Activated CD4-positive, alpha-beta T cell treated with anti-CD3 and anti-CD28 coated beads, Interleukin-2, amount 50 U/mL, for 4 hours (primary cell): ENCODE data around the gene ANKRD12.

ENCODE experiments used
- DNase-seq, 2 experiments: peaks; one replicate each; pipeline ENCODE4 v3.0.0-alpha.2; 2020

Gene ANKRD12

DNA sequence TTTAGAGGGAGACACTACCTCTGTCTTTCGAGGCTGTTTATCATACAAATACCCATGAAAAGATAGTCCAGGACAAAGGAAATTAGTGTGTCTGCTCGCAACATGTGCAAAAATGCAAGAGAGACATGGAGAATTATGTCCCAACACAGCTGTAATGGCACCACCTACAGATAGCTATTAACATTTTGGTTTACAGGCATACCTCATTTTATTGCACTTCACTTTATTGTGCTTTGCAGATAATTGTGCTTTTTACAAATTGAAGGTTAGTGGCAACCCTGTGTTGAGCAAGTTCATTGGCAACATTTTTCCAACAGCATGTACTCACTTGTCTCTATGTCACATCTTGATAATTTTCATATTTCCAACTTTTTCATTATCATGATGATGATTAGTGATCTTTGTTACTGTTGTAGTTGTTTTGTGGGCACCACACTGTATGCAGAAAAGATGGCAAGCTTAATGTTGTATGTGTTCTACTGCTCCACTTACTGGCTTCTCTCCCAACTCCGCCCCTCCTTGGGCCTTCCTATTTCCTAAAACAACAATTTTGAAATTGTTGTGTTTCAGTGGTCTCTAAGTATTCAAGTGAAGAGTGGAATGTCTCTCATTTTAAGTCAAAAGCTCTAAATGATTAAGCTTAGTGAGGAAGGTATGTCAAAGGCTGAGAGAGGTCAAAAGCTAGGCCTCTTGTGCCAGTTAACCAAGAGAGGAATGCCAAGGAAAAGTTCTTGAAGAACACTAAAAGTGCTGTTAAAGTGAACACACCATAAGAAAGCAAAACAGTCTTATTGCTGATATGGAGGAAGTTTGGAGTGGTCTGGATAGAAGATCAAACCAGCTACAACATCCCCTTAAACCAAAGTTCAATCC is 52.0 kb downstream of the ANKRD12 start:
- DNase-seq, result no peak

DNA sequence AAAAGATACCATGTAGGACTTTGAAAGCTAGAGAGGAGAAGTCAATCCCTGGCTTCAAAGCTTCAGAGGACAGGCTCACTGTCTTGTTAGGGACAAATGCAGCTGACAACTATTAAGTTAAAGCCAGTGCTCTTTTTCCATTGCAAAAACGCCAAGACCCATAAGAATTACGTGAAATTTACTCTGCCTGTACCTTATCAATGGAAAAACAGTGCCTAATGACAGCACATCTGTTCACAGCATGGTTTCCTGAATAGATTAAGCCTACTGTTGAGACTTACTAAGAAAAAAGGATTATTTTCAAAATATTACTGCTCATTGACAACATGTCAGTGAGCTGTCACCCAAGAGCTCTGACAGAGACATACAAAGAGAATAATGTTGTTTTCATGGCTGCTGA is 52.9 kb downstream of the ANKRD12 start:
- no peak for DNase-seq

DNA sequence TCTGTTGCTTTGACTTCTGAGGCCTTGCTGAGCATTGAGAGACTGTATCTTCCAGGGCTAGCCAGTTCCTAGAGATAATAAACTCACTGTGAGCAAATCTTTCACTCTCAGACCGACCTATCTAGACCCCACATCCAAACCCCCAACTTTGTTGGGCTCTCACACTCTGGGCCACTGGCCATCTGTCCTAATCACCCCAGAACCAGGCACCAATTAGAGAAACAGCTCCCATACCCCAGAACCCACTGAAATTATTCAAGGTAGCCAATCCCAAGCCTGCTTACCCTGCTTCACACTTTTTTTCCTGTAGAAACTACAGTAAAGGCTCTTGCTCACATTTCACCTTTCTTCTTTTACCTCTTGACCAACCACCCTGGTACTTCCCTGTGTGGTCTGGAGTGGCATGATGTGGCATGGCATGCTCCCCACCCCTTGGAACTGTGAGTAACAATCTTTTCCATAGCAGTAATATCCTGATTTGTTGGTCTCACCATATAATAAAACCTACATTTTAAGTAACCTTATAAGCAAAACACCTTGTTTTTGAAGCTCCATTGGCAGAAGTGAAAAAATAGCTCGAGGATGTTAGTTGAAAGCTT is 55.2 kb downstream of the ANKRD12 start:
- no peak for DNase-seq

DNA sequence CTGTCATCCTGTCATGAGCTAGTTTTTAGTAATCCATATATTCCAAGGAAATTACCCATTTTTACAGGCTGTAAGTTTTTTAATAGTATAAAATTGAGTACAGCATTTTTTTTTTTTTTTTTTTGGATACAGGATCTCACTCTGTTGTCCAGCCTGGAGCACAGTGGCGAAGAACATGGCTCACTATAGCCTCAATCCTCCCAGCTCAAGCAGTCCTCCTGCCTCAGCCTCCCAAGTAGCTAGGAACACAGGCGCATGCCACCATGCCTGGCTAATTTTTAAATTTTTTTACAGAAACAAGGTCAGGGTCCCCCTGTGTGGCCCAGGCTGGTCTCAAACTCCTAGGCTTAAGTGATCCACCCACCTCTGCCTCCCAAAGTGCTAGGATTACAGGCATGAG is 56.5 kb downstream of the ANKRD12 start:
- no peak for DNase-seq

DNA sequence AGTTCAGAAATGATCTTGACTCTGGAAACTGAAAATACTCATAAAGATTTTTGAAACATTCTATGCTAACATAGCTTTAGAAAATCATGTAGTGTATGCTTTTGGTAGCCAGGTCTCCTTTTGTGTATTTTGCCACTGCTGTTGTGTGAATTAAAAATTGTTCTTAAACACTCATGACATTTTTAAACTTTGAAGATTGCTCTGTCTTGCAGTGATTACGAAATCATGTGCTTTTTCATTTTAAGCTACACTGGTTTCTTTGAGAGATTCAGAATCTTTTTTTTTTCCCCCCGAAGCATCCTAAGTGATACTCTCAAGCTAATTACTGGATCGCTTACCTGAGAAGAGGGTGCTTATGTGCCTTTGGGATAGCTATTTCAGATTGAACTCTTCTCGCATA is 60.0 kb downstream of the ANKRD12 start:
- no peak for DNase-seq

DNA sequence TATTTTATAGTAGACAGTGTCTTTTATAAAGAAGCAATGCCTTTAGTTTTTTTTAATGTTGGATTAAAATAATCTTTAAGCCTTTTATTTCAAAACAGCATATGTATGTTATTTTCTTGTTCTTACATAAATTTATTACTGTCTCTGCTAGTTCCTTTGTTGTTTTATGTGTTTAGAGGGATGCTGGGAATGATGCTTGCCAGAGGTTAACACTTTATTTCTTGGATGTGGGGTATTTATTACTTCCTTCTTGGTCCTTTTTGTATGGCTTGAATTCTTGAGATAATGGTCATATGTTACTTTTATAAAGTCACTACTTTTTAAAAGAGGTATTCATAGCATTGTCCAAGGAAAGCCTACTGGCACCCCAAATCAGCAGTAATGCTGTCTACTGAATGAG is 63.1 kb downstream of the ANKRD12 start:
- no peak for DNase-seq

DNA sequence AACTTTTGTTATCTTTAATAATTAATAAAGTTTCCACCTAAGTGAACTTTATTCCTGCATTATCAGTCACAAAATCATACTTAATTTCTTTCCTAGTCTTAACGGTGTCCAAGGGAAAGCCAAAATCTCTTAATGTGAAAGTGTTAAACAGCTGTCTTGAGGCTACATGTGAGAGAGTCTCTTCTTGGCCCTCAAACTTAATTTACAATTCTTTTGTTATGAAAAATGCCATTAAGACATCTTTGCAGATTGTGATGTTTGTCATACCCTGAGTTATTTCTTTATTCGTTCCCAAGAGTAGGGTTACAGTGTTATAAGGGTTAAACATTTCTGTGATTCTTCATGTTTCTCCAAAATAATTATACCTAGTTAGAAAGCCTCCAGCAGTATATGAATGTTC is 64.6 kb downstream of the ANKRD12 start:
- DNase-seq, result no peak

DNA sequence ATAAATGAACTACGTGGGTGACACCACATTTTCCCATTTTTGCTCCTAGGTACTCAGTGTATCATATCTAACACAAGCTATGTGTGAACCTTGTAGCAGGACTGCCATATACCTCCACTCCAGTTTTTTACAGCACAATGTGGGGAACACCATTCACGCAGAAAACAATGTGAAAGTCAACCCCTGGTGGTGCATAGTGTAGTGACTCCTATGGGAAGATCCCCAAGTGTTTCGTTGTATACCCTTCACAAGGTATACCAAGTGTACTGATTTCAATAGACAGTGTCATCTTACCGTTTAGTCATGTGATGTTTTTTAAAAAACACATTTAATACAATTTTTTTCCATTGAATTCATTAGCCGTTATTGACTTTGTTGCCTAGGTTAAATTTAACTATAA is 68.1 kb downstream of the ANKRD12 start:
- no peak for DNase-seq

DNA sequence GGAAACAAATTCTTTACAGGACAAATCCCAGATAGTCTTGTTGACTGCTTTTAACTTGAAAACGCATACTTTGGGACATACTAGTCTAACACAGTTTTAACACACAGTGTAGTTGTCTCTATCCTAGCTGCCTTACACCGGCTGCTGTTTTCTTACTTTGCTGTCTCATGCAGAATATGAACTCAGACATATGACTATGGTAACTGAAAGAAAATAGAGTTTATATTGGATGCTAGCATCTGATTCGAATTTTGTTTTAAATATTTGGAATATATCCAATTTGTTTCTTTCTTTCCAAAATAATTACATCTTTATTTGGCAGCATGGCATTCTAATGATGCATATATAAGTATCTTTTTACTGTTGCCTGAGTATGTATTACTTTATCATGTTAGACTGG is 69.8 kb downstream of the ANKRD12 start:
- DNase-seq, result no peak

DNA sequence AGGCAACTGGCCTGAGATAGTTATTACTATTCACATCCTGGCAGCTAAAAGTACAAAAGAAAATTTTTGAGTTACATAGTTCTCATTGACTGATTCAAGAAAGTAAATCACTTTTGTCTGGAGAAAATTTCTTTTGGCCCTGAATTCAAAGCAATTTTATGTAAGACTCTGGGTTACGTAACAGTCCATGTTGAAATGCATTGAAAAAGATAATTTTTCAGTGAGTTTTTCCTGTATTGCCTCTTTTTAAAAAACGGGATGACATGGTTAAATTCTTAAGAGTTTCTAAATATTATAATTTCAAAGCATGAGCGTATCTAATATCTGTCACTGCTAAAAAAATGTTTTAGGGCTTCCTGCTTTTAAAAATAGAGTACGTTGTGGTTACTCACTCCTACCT is 72.7 kb downstream of the ANKRD12 start:
- no peak for DNase-seq

DNA sequence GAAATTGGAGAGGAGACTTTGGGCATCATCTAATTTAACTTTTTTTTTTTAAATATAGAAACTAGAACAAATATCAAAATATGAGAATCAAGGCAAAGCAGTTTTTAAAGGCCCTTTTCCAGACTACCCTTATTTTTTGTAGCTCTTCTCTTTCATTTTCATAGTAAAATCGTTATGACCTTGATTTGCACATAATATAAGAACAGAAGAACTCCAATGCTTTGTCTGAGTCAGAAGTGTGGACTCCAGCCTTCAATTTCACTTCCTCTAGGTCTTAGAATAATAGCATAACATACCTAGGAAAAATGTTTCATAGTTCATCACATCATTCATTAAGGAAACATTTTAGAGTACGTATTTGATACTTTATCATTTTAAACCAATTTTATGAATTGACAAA is 74.4 kb downstream of the ANKRD12 start:
- DNase-seq, result no peak

DNA sequence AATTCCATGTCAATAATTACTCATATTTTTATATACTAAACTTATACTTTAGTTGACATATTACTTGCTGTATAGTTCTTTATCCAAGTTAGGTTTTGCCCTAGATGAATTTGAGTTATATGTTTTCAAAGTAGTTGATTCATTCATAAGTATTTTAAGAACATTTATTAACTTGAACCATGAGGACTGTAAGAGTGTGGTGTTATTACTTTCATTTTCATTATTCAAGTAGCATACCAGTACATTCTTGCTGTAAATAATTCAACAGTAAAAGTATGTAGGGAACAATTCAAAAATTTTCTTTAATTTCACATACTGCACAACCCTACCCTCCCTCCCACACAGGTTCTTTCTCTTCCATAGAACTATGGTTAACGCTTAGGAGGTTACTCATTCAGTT is 75.4 kb downstream of the ANKRD12 start:
- no peak for DNase-seq

DNA sequence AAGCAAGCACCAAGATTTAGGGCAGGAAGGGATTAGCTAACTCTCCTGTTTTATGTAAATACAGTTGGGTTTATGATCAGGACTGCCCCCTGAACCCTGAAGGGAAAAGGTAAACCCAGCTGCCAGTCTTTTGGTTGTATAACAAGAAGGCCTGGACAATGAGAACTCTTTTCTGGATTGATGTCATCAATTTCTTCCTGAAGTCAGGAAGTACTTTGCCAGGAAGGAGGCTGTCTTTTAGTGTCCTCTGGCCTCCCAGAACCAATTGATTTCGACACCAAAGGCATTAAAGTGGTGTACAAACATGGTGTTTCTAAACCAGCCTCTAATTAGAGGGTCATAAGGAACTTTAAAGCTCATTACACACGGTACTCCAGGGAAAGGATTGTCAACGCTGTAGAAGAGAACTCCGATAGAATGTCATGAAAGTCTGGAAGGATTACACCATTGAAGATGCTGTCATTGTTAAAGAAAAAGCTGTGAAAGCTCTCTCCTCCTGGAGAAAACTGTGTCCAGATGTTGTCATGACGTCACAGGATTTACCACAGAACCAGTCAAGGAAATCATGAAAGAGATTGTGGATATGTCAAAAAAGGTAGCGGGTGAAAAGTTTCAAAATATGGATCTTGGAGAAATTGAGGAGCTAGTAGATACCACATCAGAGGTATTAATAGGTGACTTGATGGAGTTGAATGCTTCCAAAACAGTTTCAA is 78.8 kb downstream of the ANKRD12 start:
- no peak for DNase-seq

DNA sequence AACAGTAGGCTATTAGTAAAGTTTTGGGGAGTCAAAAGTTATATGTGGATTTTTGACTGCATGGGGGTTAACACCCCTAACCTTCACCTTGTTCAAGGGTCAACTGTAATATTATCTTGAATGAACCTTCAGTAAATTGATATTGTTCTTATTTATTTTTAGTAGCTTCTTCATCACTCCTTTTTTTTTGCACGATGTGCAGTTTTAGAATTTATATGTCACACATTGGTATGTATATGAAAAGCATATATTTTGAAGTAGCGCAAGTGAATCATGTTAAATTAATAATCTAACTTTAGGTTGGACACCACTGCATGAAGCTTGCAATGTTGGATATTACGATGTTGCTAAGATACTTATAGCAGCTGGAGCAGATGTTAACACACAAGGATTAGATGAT is 79.9 kb downstream of the ANKRD12 start:
- no peak for DNase-seq

DNA sequence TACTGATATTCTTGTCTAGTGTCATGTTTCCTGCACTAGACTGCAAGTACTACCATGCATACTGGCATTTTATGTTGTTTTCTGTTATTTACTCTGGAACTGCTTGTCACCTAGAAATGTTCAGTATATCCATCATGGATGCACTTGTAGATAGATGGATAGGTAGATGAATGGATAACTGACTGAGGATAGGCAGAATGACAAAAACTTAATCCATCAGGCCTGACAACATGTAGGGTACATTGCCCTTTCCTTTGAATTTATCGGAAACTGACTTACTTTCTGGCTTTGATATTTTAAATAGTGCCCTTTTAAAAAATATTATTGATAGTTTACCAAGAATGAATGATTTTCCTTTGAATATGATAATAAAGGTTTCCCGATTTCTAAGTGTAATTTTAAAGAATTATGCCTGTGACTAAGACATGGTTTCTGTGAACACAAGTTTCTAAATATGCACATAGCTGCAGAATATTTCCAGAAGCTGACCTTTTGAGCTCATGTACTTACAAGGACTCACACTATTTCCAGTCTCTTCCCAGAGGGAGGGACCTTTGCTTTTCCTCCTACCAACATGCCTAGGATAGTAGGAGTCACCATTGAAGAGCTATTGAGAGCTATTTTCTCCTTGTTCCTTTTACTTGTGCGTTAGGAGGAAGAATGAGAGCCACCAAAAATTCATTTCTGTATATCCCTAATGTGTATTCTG is 81.3 kb downstream of the ANKRD12 start:
- no peak for DNase-seq

DNA sequence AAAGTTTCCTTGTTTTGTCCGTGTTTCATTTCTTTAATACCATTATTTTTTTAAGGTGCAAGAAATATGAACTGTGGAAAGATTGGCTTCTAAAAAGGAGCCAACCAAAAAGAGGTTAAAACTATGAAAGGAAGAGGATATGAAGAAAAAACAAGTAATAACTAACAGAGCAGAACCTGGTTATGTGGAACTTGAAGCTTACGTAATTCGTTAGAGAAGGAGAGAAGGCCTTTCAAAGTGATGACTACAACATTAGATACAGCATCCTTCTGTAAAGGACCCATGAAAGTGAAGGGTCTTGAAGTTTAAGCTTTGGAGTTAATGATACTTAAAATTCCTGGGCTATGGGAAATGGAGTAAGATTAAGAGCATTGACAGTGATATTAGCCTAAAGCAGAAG is 84.5 kb downstream of the ANKRD12 start:
- DNase-seq, result no peak

DNA sequence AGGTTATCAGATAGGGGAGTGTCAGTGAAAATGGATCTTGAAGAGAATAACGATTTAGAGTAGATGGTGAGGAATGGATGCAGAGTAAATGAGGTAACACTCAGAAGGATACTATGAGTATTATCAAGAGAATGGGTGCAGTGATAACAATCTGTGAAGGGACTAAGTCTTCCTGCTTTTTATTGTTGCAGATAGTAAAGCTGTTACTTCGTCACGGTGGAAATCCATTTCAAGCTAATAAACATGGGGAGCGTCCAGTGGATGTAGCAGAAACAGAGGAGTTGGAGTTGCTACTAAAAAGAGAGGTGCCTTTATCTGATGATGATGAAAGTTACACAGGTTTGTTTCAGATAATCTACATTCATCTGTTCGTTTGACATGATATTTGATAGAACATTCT is 85.1 kb downstream of the ANKRD12 start:
- no peak for DNase-seq

DNA sequence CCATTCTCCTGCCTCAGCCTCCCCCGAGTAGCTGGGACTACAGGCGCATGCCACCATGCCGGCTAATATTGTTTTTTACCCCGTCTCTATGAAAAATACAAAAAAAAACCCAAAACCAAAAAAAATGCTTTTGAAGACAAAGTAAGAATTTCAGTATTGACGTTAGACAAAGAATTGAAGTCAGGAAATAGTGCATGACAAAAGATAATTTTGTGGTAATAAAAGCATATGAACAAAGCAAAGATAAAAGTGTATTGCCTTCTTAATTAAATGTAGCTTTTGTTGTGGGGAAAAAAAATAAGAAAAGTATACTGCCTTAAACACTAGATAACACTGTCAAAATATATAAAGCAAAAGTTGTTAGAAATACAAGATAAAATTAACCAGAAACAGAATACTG is 86.8 kb downstream of the ANKRD12 start:
- DNase-seq, result no peak

DNA sequence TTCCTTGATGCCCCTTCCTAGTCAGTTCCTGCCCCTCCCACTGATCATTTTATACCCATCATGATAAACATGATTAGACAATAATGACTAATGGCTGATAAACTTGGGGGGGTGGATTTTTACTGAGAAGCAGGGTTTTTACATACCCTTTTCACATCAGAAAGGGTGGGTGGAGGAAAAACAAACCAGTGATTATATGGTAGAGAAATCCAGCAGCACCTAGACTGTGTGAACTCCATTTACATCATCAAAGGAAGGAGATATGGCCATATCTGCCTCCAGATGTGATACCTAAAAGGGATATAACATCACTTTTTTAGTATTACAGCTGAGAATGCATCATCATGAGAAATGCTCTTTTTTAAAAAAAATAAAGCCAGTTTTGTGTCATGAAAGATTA is 89.9 kb downstream of the ANKRD12 start:
- no peak for DNase-seq

DNA sequence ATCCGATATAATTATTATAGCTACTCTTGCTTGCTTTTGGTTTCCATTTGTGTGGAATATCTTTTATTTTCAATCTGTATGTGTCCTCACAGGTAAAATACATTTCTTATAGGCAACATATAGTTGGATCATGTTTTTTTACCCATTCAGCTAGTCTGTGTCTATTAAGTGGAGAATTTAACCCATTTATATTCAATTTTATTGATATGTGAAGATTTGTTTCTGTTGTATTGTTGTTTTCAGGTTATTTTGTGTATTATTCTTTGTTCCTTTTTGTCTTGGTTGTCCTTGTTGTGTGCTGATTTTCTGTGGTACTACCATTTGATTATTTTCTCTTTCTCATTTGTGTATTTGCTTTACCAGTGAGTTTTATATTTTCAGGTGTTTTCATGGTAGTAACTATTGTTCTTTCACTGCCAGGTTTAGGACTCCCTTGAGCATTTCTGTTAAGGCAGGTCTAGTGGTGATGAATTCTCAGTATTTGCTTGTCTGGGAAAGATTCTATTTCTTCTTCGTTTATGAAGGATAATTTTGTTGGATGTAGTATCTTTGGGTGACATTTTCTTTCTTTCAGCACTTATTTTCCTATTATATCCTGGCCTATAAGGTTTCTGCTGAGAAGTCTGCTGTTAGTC is 95.4 kb downstream of the ANKRD12 start:
- DNase-seq, result no peak

DNA sequence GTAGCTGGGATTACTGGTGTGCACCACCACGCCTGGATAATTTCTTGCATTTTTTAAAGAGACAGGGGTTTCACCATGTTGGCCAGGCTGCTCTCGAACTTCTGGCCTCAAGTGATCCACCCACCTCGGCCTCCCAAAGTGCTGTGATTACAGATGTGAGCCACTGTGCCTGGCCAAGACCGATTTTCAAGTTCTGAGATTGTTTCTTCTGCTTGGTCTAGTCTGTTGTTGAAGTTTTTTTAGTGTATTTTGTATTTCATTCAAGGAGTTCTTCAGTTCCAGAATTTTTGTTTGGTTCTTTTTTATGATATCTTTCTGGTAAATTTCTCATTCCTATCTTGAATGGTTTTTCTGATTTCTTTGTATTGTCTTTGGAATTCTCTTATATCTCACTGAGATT is 96.4 kb downstream of the ANKRD12 start:
- no peak for DNase-seq

DNA sequence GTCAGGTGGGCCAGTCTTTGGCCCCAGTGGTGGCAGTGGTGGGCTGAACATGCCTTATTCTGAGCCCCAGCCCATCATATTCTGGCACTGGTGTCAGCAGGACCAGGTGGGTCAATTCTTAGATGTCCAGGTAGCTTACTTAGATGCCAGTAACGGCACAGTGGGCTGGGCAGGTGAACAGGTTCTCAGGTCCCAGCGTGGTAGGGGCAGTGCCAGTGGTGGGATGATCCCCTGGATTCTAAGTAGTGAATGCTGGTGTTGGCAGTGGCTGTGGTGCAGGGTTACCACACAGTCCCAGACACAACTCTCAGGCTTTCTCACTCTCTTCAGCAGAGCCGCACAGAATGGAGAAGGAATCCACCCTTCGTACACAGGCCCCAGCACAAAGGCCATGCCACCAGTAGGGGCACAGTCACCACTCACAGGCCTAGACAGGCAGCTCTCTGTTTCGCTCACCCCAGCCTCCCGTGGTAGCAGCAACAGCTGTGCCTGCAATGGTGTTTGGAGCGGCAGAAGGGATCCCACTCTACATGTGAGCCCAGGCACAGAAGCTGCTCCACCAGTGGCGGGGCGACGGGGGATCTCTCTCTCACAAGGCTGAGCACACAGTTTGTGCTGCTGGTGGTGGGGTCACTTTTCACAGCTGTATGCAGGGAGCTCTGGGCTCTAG is 97.3 kb downstream of the ANKRD12 start:
- DNase-seq, result no peak
